Measurements from ENCODE around the gene CXCR5. TPM values are rescaled to one million over a fixed set of nuclear protein-coding genes. Genes with fewer than 3 reads are reported as not detected.

CXCR5 gene
- total and polyA plus RNA-seq, 10 of the 15 experiments (the other 5 are each of a cell fraction or from before 2014, with no cell fraction given) = 0.03 to 0.63 (median 0.25) TPM

- peaks cover 3 to 7% of the 10 kb centered on the region in 2 experiments; a peak in 2 of 4 replicates for H3K27me3 ChIP-seq (replicated peaks in 1 of 2; ENCODE audit: control insufficient read depth in 2 of 2, insufficient read depth in 2 of 2, low read length in 1 of 2)
- H3K4me1 ChIP-seq (ENCODE audit: control insufficient read depth, insufficient read depth, low read length) = peaks cover 52% of the 10 kb centered on the region
- no peak for FAIRE-seq
- no peaks in the 10 kb centered on the region for H3K9me3 ChIP-seq (replicated peaks; ENCODE audit: control insufficient read depth, insufficient read depth, low read length)
- H2AFZ ChIP-seq (ENCODE audit: control insufficient read depth, low read depth, low read length) = no peak overlapping the region
- ChIA-PET CTCF (no interaction called here), RAD21 (ENCODE audit: unreplicated experiment) (interaction anchor here (1.5 kb wide), 1 partner anchor 69 kb away, joined by 5 read pairs; no protein-coding TSS in a partner anchor), SMC1A (ENCODE audit: uncharacterized antibody, unreplicated experiment) (no interaction called here), POLR2A (interaction anchor here (0.9 to 1.1 kb wide), 2 partner anchors 20 to 96 kb away, joined by 3 to 5 read pairs; no protein-coding TSS in a partner anchor)
- H3K79me2 ChIP-seq (ENCODE audit: control insufficient read depth, insufficient read depth, low read length) = no peaks in the 10 kb centered on the region
- no TSS peak for BruUV-seq (replicated peaks)
- no peaks in the 10 kb centered on the region for H3K36me3 ChIP-seq (ENCODE audit: control insufficient read depth in 2 of 2, insufficient read depth in 2 of 2, low read length in 1 of 2)
- 75% methylated on average over 5 of the region's 5 CpGs for WGBS (ENCODE audit: insufficient coverage, insufficient replicate concordance, low lambda C conversion rate, missing lambda C conversion rate)
- no peak overlapping the region for H3K9ac ChIP-seq (ENCODE audit: control insufficient read depth, insufficient read depth, low read length)
- H3K4me2 ChIP-seq (ENCODE audit: control insufficient read depth, insufficient read depth) = no peak overlapping the region
- H4K20me1 ChIP-seq (ENCODE audit: control insufficient read depth, insufficient read depth) = no peaks in the 10 kb centered on the region
- in situ Hi-C loops (cut with MboI) = no loop called here
- H3K4me3 ChIP-seq = no peak overlapping the region
- no peak overlapping the region for H3K27ac ChIP-seq (ENCODE audit: control insufficient read depth, insufficient read depth)
- intact Hi-C loops (cut with micrococcal nuclease; ENCODE audit: unreplicated experiment) = no loop called here
- TF ChIP-seq, protein P1, sequence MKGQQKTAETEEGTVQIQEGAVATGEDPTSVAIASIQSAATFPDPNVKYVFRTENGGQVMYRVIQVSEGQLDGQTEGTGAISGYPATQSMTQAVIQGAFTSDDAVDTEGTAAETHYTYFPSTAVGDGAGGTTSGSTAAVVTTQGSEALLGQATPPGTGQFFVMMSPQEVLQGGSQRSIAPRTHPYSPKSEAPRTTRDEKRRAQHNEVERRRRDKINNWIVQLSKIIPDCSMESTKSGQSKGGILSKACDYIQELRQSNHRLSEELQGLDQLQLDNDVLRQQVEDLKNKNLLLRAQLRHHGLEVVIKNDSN (IDR thresholded peaks at IDR 0.05; ENCODE audit: borderline replicate concordance, extremely low read length, insufficient read depth, low read depth, low read length) = no peak
- TF ChIP-seq KLF5 (IDR thresholded peaks at IDR 0.05; ENCODE audit: partially characterized antibody) = no peak
- TF ChIP-seq NBN (IDR thresholded peaks at IDR 0.05) = no peak
- no peak for TF ChIP-seq ELK1 (IDR thresholded peaks at IDR 0.05; ENCODE audit: low read depth, low read length)
- TF ChIP-seq NKRF (conservative IDR thresholded peaks at IDR 0.05) = no peak
- no peak for TF ChIP-seq LARP7 (IDR thresholded peaks at IDR 0.05)
- no peak for ATAC-seq
- DNase-seq (ENCODE audit: low read depth, low spot score) = no peak
Measured at GRCh38 chr11:118888398-118888797, 4.7 kb downstream of the CXCR5 start.
